B cell (primary cell): ENCODE measurements around the gene NIN.

Experiments
- CTCF ChIP-seq: fragments of 200-600 bp; IDR thresholded peaks from one replicate; pipeline ENCODE4 v1.8.0; 2022; ENCODE audit warnings: antibody characterized with exemption, mild to moderate bottlenecking
- EZH2 ChIP-seq: IDR thresholded peaks from 2 replicates; pipeline ENCODE4 v1.6.1; 2012; ENCODE audit warnings: borderline replicate concordance, low read depth, mild to moderate bottlenecking, moderate library complexity, low read length; ENCODE audit not compliant: insufficient read depth, poor library complexity, severe bottlenecking

- TF ChIP-seq CTCF (no peak), EZH2 (no peak)
Measured at GRCh38 chr14:50845166-50845565, 14.2 kb upstream of the NIN start.
